ENCODE data around the gene SLC29A1. TPM values are rescaled to one million over a fixed set of nuclear protein-coding genes. Genes with fewer than 3 reads are reported as not detected.

SLC29A1 gene
- total RNA-seq, 1 donor from 2014 or later = 125 TPM

- peak overlapping the region; percentile 67 for H3K27ac Mint-ChIP-seq
- intact Hi-C loops (cut with micrococcal nuclease) = loop anchor here (1.0 to 2.0 kb wide), 2 partner anchors 36 to 95 kb away; partner anchors contain the start of gene SLC35B2
- H3K4me1 Mint-ChIP-seq (ENCODE audit: low read depth) = peaks cover 41% of the 10 kb centered on the region
- peaks cover 9% of the 10 kb centered on the region for H3K27me3 Mint-ChIP-seq (ENCODE audit: low read depth)
- H3K36me3 Mint-ChIP-seq (ENCODE audit: low read depth) = peaks cover 6% of the 10 kb centered on the region
- H3K4me3 Mint-ChIP-seq (ENCODE audit: low read depth) = peak overlapping the region; percentile 44
- no peak for DNase-seq (ENCODE audit: low spot score)
- no peaks in the 10 kb centered on the region for H3K9me3 Mint-ChIP-seq
Observed at GRCh38 chr6:44220913-44221290, 2.5 kb upstream of the SLC29A1 start.

- H3K4me3 Mint-ChIP-seq (ENCODE audit: low read depth) = peak overlapping the region; percentile 44
- H3K36me3 Mint-ChIP-seq (ENCODE audit: low read depth) = peaks cover 9% of the 10 kb centered on the region
- peak; percentile 70 for DNase-seq (ENCODE audit: low spot score)
- peak overlapping the region; percentile 67 for H3K27ac Mint-ChIP-seq
- H3K27me3 Mint-ChIP-seq (ENCODE audit: low read depth) = peaks cover 9% of the 10 kb centered on the region
- intact Hi-C loops (cut with micrococcal nuclease) = loop anchor here (1.0 to 2.0 kb wide), 2 partner anchors 35 to 95 kb away; partner anchors contain the start of gene SLC35B2
- no peaks in the 10 kb centered on the region for H3K9me3 Mint-ChIP-seq
- peaks cover 44% of the 10 kb centered on the region for H3K4me1 Mint-ChIP-seq (ENCODE audit: low read depth)
Observed at GRCh38 chr6:44221291-44221960, 2.0 kb upstream of the SLC29A1 start.

- DNase-seq (ENCODE audit: low spot score) = no peak
- Mint-ChIP-seq H3K27ac (peak overlapping the region; percentile 67), H3K36me3 (ENCODE audit: low read depth) (peaks cover 9% of the 10 kb centered on the region), H3K4me3 (ENCODE audit: low read depth) (no peak overlapping the region), H3K4me1 (ENCODE audit: low read depth) (peaks cover 41% of the 10 kb centered on the region), H3K27me3 (ENCODE audit: low read depth) (peaks cover 7% of the 10 kb centered on the region), H3K9me3 (no peaks in the 10 kb centered on the region)
- intact Hi-C loops (cut with micrococcal nuclease) = loop anchor here (1.0 to 2.0 kb wide), 3 partner anchors 35 to 96 kb away; partner anchors contain the start of gene SLC35B2
Observed at GRCh38 chr6:44221961-44222335, 1.4 kb upstream of the SLC29A1 start.

GRCh38 chr6:44222486-44223318 is 693 bp upstream of the SLC29A1 start:
- peak overlapping the region; percentile 80 for H3K4me3 Mint-ChIP-seq (ENCODE audit: low read depth)
- peaks cover 41% of the 10 kb centered on the region for H3K4me1 Mint-ChIP-seq (ENCODE audit: low read depth)
- H3K27me3 Mint-ChIP-seq (ENCODE audit: low read depth) = peaks cover 7% of the 10 kb centered on the region
- DNase-seq (ENCODE audit: low spot score) = no peak
- peaks cover 15% of the 10 kb centered on the region for H3K36me3 Mint-ChIP-seq (ENCODE audit: low read depth)
- intact Hi-C loops (cut with micrococcal nuclease) = loop anchor here (1.0 kb wide), 1 partner anchor 50 kb away; no protein-coding TSS in a partner anchor
- H3K9me3 Mint-ChIP-seq = no peaks in the 10 kb centered on the region
- H3K27ac Mint-ChIP-seq = peak overlapping the region; percentile 73

GRCh38 chr6:44224029-44224964 is 902 bp downstream of the SLC29A1 start:
- Mint-ChIP-seq H3K36me3 (ENCODE audit: low read depth) (peaks cover 27% of the 10 kb centered on the region), H3K27me3 (ENCODE audit: low read depth) (no peaks in the 10 kb centered on the region), H3K4me3 (ENCODE audit: low read depth) (peak overlapping the region; percentile 88), H3K4me1 (ENCODE audit: low read depth) (peaks cover 34% of the 10 kb centered on the region), H3K27ac (peak overlapping the region; percentile 77), H3K9me3 (no peaks in the 10 kb centered on the region)
- intact Hi-C loops (cut with micrococcal nuclease) = loop anchor here (1.0 kb wide), 3 partner anchors 9 to 22 kb away; no protein-coding TSS in a partner anchor
- DNase-seq (ENCODE audit: low spot score) = no peak

GRCh38 chr6:44224965-44225305 is 1.5 kb downstream of the SLC29A1 start:
- H3K4me1 Mint-ChIP-seq (ENCODE audit: low read depth) = peaks cover 34% of the 10 kb centered on the region
- H3K4me3 Mint-ChIP-seq (ENCODE audit: low read depth) = peak overlapping the region; percentile 88
- no peak for DNase-seq (ENCODE audit: low spot score)
- no peaks in the 10 kb centered on the region for H3K27me3 Mint-ChIP-seq (ENCODE audit: low read depth)
- H3K27ac Mint-ChIP-seq = no peak overlapping the region
- intact Hi-C loops (cut with micrococcal nuclease) = loop anchor here (1.0 kb wide), 3 partner anchors 8 to 21 kb away; no protein-coding TSS in a partner anchor
- H3K9me3 Mint-ChIP-seq = no peaks in the 10 kb centered on the region
- H3K36me3 Mint-ChIP-seq (ENCODE audit: low read depth) = peaks cover 33% of the 10 kb centered on the region

GRCh38 chr6:44225579-44226325 is 2.4 kb downstream of the SLC29A1 start:
- Mint-ChIP-seq H3K4me1 (ENCODE audit: low read depth) (peaks cover 34% of the 10 kb centered on the region), H3K36me3 (ENCODE audit: low read depth) (peaks cover 39% of the 10 kb centered on the region), H3K27ac (no peak overlapping the region), H3K4me3 (ENCODE audit: low read depth) (peak overlapping the region; percentile 65), H3K27me3 (ENCODE audit: low read depth) (no peaks in the 10 kb centered on the region), H3K9me3 (no peaks in the 10 kb centered on the region)
- intact Hi-C loops (cut with micrococcal nuclease) = no loop called here
- no peak for DNase-seq (ENCODE audit: low spot score)

GRCh38 chr6:44226368-44227147 is 3.2 kb downstream of the SLC29A1 start:
- Mint-ChIP-seq H3K9me3 (no peaks in the 10 kb centered on the region), H3K36me3 (ENCODE audit: low read depth) (peaks cover 47% of the 10 kb centered on the region), H3K27ac (no peak overlapping the region), H3K27me3 (ENCODE audit: low read depth) (no peaks in the 10 kb centered on the region), H3K4me1 (ENCODE audit: low read depth) (peaks cover 29% of the 10 kb centered on the region), H3K4me3 (ENCODE audit: low read depth) (no peak overlapping the region)
- intact Hi-C loops (cut with micrococcal nuclease) = no loop called here
- no peak for DNase-seq (ENCODE audit: low spot score)

- peaks cover 23% of the 10 kb centered on the region for H3K4me1 Mint-ChIP-seq (ENCODE audit: low read depth)
- no peak overlapping the region for H3K27ac Mint-ChIP-seq
- H3K27me3 Mint-ChIP-seq (ENCODE audit: low read depth) = no peaks in the 10 kb centered on the region
Observed at GRCh38 chr6:44227148-44227793, 3.9 kb downstream of the SLC29A1 start.

GRCh38 chr6:44228031-44228430 is 4.6 kb downstream of the SLC29A1 start:
- H3K27me3 Mint-ChIP-seq (ENCODE audit: low read depth) = no peaks in the 10 kb centered on the region
- intact Hi-C loops (cut with micrococcal nuclease) = no loop called here
- H3K27ac Mint-ChIP-seq = no peak overlapping the region

More at GRCh38 chr6:44227148-44227793, 3.9 kb downstream of the SLC29A1 start:
- no peak overlapping the region for H3K4me3 Mint-ChIP-seq (ENCODE audit: low read depth)
- H3K36me3 Mint-ChIP-seq (ENCODE audit: low read depth) = peaks cover 52% of the 10 kb centered on the region
- no peaks in the 10 kb centered on the region for H3K9me3 Mint-ChIP-seq
- no peak for DNase-seq (ENCODE audit: low spot score)
- intact Hi-C loops (cut with micrococcal nuclease) = no loop called here

GRCh38 chr6:44228433-44228832 is 5.0 kb downstream of the SLC29A1 start:
- H3K9me3 Mint-ChIP-seq = no peaks in the 10 kb centered on the region
- H3K4me3 Mint-ChIP-seq (ENCODE audit: low read depth) = no peak overlapping the region
- no peak for DNase-seq (ENCODE audit: low spot score)
- H3K27ac Mint-ChIP-seq = no peak overlapping the region
- peaks cover 19% of the 10 kb centered on the region for H3K4me1 Mint-ChIP-seq (ENCODE audit: low read depth)
- H3K27me3 Mint-ChIP-seq (ENCODE audit: low read depth) = no peaks in the 10 kb centered on the region
- H3K36me3 Mint-ChIP-seq (ENCODE audit: low read depth) = peaks cover 63% of the 10 kb centered on the region
- intact Hi-C loops (cut with micrococcal nuclease) = no loop called here

More at GRCh38 chr6:44228031-44228430, 4.6 kb downstream of the SLC29A1 start:
- Mint-ChIP-seq H3K4me1 (ENCODE audit: low read depth) (peaks cover 18% of the 10 kb centered on the region), H3K36me3 (ENCODE audit: low read depth) (peaks cover 59% of the 10 kb centered on the region), H3K9me3 (no peaks in the 10 kb centered on the region), H3K4me3 (ENCODE audit: low read depth) (no peak overlapping the region)
- no peak for DNase-seq (ENCODE audit: low spot score)

Data from activated T-helper 2 cell treated with anti-CD3 and anti-CD28 coated beads, Interferon-gamma antibody, Interleukin-2, Interleukin-4, amounts not matched to agents 10 μg/mL and 5 μg/mL and 100 μg/mL, durations not matched to agents 14 hours and 24 hours and 36 hours (primary cell).